ENCODE measurements around the gene CACYBP. TPM values are rescaled to one million over a fixed set of nuclear protein-coding genes. Genes with fewer than 3 reads are reported as not detected.
A peak's percentile ranks its signal among the peaks of the same experiment; 100 is the strongest.
"Not testable (repeated sequence)": the region's sequence is repeated elsewhere in the genome, so short reads cannot be mapped to it uniquely, and the experiment has no call there.

Gene CACYBP
- total RNA-seq, 1 donor from 2014 or later: 27.8 TPM

DNA sequence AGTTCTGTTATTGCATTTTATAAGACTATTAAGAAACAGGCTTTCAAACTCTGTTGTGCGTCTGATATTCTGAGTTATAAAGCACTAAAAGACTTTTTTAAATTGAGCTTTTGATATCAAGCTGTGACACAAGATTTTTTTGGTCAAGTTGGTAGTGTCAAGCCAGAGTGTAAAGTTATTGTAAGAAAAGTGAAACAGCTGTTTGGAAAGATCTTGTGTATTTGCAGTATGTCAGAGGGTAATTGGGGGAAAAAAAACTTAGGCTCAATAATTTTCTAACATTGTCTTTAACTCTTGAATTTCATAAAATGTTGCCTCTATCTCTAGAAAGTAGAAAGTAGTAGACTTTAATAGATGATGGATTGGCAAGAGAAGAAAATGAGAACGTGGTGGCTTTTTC, 3.8 kb downstream of the CACYBP start:
- DNase-seq (ENCODE audit: low spot score) (no peak), ATAC-seq (no peak)

DNA sequence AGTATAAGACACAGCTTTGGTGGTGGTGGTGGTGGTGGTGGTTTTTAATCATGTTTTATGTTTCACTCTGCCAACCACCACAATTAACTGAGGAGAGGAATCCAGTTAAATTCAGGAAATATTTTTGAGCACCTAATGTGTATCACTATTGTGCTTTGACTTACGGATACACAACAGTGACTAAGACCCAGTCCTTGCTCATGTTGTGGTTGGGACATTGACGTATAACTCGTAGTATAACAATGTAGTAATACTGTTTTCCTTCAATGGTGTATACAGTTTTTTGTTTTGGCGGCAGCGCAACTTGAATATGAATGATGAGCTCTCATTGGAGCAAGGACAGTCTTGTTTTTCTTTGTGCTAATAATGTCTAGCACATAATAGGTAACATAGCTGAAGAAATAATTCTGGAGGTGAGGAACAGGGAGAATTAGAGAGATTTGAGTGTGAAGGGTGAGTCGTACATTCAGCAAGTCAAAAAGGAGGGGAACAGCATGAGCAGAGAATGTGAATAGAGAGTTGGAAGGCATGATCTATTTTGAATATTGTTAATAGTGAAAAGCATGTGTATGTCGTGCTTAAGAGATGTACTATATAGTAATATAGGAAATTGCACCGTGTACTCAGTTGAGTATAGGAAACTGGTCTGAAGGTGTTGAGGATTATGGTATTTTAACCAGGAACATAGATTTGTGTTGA, 5.5 kb downstream of the CACYBP start:
- ATAC-seq: no peak
- no peak for DNase-seq (ENCODE audit: low spot score)

DNA sequence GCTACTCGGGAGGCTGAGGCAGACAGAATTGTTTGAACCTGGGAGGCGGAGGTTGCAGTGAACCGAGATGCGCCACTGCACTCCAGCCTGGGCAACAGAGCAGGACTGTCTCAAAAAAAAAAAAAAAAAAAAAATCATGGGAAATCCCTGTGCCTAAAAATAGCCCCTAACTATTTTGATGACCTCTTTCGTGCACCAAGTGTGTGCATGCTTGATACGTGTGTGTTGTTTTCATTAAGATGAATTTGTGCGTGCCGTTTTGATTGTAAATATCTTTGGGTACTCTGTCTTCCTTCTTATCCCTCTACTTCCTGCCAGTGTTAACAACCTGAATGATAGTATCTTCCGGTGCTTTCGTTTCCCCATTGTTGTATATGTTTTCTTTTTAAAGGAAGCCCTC, 9.8 kb downstream of the CACYBP start:
- no peak for ATAC-seq
- no peak for DNase-seq (ENCODE audit: low spot score)

DNA sequence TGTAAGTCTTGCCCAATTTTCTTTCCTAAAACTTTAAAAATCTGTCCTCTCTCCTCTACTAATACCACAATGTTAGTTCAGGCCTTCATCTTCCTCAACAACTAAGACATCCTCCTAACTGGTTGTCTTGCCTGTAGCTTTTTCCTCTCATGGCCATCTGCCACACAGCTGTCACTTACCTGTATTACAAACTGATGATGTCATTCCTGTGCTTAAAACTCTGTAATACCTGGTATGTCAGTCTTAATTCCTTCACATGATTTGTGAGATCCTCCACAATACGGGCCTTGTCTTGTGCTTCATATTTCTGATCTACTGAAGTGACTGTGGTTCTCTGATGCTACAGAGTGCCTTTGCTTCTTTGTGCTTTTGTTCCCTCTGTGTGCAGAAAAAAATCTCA, 13.7 kb downstream of the CACYBP start:
- ATAC-seq: no peak

DNA sequence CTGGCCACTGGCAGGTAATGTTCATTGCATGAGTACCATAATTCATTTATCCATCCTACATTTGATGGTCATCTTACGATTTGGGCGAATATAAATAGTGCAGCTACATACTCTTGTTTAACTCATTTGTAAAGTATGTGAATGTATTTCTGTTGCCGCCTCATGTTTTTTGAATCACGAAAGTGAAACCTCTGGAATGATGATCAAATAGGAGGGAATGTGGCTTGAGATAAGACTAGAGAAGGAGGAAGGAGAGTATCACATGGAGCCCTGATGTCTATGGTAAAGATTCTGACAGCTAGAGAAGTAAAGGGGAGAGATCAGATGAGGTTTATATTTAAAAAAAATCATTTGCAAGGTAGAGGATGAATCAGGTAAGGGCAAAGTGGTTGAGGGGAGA, 15.5 kb downstream of the CACYBP start:
- DNase-seq (ENCODE audit: low spot score) (no peak), ATAC-seq (no peak)

More for the DNA sequence above, 13.7 kb downstream of the CACYBP start:
- no peak for DNase-seq (ENCODE audit: low spot score)

DNA sequence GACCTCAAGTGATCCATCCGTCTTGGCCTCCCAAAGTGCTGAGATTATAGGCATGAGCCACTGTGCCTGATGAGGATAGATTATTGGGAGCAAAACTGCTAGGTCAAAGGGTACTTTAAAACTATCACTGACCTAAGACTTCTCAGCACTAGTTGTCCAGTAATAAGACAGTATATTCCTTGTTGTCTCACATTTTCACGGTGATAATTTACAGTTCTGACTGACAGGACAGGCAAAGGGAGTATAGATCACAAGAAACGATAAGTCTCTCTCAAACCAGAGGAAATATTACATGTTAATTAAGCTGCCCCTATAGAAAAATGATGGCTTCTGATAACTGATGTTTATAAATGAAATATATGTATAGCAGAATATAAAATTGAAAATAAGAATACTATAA, 19.8 kb downstream of the CACYBP start:
- ATAC-seq (no peak), DNase-seq (ENCODE audit: low spot score) (no peak)

DNA sequence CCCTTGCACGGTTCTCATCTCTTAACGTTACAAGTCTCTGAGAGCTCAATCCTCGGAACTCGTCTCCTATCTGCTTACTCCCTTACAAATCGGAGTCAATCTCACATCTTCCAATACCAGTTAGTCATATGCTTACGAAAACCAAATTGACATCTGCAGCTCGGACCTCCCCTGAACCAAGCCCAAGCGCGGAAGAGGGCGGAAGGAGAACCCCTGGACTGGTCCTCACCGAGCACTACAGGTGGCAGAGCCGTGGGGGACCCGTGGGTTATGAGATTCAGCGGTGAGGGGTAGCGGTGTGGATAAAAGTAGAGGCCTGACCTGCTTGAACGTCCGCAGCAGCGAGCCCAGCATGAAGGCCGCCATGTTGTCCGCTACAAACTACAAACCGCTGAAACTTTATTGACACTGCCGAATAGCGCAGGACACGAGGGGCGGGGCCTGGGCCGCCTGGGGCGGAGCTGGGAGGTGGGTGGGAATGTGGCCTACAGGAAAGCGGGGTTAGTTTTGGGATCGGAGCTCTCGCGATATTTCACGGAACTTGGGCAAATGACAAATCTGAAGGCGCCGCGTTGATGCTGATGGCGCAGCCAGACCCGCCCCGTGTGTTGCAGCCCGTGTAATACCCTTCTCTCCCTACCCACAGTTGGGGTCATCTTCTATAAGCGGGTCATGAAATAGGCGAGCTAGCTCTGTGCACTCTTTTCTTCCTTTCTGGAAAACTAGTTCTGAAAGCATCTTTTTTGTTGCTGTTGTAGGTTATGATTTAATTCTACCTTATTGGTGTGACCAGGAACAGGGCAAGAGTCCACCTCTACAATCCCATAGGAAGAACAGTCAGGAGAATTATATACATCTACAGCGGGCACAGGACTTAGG, 23.5 kb downstream of the CACYBP start, which contains the start of gene MRPS14:
TSS of gene MRPS14 (minus strand) at position 383 of the 879 bp plus-strand sequence. CDS start at position 366, 17 bp downstream.
- DNase-seq (ENCODE audit: low spot score) (peak; percentile 98), ATAC-seq (peak; percentile 99)

DNA sequence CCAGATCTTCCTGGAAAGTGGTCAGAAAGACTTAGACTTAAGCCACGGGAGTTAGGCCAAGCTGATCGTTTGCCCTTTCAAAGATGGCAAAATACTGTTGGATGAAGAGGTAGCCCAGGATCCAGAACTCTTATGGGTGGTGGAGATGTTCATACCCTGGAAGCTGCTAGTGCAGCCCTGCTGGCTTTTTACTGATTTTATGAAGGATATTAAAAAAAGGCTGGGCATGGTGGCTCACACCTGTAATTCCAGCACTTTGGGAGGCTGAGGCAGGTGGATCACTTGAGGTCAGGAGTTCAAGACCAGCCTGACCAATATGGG, 24.1 kb downstream of the CACYBP start:
- not testable (repeated sequence) for ATAC-seq; DNase-seq (ENCODE audit: low spot score)

DNA sequence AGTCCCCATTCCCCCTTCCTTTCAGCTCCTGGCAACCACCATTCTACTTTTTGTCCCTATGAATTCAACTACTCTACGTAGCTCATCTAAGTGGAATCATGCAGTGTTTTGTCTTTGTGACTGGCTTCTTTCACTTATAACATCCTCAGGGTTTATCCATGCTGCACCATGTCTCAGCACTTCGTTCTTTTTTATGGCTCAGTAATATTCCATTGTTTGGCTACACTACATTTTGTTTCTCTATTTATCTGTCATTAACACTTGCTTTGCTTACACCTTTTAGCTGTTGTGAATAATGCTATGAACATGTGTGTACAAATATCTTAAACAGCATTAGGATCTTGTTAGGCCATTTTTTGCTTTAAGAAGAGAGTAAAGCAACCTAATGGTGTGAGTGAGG, 25.0 kb downstream of the CACYBP start:
- DNase-seq (ENCODE audit: low spot score) (no peak), ATAC-seq (no peak)

DNA sequence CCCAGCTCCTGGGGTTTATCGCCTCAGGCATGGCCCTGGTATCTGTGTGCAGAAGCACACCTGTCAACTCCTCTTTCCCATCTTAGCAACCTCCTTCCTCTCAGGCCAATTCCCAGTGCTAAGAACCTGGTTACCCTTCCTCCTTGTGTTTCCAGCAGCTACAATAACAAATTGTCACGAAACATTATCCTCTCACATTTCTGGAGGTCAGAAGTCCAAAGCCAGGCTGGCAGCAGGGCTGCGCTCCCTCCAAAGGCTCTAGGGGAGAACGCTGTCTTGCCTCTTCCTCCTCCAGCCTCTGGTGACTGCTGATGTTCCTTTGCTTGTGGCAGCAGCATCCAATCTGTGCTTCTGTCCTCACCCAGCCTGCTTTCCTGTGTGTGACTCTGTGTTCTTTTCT, 34.2 kb downstream of the CACYBP start:
- no peak for ATAC-seq
- no peak for DNase-seq (ENCODE audit: low spot score)

DNA sequence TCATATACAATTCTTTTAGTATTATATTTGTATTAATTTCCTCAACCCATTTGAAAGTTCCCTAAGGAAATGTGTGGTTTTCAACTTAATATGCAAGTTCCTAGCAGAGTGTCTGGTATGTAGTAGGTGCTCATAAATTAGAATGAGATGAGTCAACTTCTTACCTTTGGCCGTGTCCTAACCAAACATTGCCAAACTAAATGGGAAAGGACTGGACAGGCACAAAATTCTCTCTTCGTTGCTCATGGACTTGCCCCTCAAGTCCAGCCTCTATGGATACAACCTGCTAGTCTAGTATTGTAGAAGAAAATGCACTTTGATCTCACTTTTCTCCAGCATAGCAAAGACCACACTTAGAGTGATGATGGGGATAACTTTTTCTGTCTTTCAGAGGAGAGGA, 35.0 kb downstream of the CACYBP start:
- ATAC-seq (no peak), DNase-seq (ENCODE audit: low spot score) (no peak)

DNA sequence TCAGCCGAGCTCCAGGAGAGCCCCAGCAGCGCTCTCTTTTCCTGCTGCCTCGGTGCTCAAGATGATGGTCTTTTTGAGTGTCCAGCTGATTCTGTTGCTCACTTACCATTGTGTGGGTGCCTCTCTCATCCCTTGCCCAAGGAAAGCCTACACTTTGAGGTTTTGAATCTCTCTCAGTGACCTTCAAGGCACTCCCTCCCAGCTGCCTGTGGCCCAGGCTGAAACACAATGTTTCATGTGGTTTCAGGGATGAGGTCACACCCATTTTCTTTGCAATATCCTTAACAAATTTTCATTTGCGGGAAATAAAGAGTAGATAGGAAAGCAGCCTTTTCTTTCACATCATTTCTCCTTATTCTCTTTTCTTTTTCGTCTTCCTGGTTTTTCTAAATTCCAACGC, 36.1 kb downstream of the CACYBP start:
- no peak for DNase-seq (ENCODE audit: low spot score)
- ATAC-seq: no peak

DNA sequence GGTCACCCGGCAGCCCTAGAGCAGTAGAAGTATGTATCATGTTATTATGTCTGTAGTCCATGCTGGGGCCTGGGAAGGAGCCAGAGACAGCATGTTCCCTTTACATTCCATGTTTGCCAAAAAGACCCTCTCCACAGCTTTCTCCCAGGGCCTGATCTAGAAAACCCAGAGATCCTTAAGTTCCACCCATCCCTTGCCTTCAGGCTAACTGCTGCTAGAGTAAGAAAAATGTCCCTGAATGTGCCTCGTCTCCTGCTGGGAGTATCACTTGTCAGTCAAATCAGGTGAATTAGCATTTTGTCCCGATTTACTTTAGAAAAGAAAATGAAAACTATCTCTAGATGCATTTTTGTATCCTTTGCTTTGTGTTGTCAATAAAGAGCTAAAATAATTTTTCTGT, 36.7 kb downstream of the CACYBP start:
- DNase-seq (ENCODE audit: low spot score) (no peak), ATAC-seq (no peak)

DNA sequence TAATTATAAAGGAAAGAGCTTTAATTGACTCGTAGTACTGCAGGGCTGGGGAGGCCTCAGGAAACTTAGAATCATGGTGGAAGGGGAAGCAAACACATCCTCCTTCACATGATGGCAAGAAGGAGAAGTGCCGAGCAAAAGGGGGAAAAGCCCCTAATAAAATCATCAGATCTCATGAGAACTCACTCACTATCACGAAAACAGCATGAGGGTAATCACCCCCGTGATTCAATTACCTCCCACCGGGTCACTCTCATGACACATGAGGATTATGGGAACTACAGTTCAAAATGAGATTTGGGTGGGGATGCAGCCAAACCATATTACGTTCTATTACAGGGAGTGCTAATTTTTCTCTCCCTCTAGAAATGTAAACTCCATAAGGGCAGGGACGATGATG, 37.7 kb downstream of the CACYBP start:
- DNase-seq (ENCODE audit: low spot score) (no peak), ATAC-seq (no peak)

DNA sequence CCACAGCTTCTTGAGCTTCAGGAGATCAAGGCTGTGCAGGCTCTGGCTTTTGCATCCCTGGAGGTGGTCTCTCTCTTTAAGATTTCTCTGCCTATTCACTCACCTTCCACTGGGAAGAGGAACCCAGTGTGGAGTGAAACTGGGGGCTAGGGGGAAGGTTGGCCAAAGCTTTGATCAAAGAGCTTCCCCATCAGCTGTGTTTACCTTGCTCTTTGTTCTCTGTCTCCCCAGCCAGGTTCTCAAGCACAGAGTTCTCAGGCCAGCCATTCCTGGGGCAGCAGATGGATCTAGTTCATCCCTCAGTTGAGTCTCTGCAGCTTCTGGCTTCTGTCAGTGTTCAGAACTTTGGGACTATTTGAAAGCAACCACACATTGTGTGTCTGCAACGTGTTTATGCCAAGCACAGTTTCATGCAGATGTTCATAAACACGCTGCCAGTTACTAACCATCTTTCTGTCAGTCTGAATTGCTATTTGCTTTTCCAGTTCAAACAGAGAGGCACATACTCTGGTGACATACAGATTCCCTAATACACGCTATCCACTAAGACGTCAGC, 40.7 kb downstream of the CACYBP start:
- no peak for DNase-seq (ENCODE audit: low spot score)
- ATAC-seq: no peak

DNA sequence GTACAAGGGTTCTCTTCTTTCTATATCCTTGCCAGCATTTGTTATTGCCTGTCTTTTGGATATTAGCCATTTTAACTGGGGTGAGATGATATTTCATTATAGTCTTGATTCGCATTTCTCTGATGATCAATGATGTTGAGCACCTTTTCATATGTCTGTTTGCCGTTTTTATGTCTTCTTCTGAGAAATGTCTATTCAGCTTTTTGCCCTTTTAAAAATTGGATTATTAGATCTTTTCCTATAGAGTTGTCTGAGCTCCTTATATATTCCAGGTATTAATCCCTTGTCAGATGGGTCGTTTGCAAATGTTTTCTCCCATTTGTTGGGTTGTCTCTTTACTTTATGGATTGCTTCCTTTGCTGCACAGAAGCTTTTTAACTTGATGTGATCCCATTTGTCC, 42.9 kb downstream of the CACYBP start:
- DNase-seq (ENCODE audit: low spot score) (no peak), ATAC-seq (no peak)

DNA sequence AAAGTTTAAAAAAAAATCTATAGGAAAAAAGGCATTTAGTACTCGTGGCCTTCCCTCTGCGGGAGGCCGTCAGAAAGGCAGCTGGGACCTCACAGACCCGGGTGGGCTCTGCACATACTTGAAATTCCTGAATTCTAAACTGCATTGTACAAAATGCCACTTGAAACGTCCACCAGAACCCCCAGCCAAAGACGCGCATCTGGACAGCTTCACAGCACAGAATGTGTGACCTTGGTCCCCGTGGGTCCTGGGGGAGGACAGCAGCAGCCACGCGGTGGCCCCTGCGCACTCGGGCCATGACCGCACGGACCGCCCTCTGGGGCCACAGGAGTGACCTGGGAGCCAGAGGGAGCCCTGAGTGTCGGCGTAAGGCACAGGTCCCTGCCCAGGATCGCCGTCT, 44.1 kb downstream of the CACYBP start:
- ATAC-seq (peak; percentile 37), DNase-seq (ENCODE audit: low spot score) (no peak)

DNA sequence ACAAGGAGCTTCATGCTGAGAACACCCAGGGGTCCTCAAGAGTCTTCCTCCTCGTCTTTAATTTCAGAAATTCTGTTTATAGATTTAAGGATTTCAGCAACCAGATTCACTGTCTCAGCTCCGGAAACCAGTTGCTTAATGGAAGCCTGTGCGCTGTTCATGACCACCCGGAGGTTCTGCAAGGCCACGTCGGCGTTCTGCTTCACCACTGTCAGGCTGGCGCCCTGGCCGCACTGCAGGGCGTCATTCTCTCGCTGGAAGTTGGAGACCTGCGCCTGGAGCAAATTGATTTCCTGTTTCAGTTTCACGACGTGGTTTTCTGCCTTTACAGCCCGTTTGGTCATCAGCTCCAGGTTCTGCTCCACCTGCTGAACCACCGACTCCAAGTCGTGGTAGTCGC, 44.8 kb downstream of the CACYBP start:
- not testable (repeated sequence) for DNase-seq (ENCODE audit: low spot score); ATAC-seq

DNA sequence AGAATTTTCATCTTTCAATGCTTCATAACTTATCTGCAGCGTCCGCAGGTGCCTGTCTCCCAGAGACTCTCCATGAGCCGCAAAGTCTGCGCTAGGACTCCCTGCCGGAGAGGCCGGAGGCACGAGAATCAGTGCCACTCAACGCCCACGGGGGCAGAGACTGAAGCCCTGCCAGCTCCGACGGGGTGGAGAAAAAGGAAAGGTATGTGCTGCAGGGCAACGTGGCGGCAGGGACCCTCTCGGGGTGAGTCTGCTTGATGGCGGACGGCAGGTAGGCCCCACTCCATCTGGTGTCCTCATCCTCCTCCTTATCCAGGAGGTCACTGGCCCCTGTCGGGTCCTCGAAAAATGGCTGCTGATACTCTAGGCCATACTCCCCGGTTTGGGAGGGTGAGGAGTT, 45.4 kb downstream of the CACYBP start:
- ATAC-seq (no peak), DNase-seq (ENCODE audit: low spot score) (no peak)

DNA sequence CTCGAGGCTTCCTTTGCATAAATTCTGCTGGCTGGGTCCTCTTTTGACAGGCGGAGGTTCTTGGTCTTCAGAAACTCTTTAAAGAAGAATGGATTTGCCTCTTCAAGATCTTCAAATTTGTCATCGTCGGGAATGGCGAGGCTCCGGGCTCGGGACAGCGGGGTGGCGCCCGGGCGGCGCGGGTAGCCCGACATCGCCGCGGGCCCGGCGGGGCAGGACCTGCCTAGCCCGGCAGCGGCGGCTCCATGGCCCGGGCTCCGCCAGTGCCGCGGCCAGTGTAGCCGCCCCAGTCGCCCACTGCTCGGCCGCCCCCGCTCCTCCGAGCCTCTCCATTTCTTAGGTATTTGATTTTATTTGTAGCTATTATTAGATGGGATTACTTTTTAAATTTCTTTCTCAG, 45.8 kb downstream of the CACYBP start:
- DNase-seq (ENCODE audit: low spot score) (no peak), ATAC-seq (no peak)

DNA sequence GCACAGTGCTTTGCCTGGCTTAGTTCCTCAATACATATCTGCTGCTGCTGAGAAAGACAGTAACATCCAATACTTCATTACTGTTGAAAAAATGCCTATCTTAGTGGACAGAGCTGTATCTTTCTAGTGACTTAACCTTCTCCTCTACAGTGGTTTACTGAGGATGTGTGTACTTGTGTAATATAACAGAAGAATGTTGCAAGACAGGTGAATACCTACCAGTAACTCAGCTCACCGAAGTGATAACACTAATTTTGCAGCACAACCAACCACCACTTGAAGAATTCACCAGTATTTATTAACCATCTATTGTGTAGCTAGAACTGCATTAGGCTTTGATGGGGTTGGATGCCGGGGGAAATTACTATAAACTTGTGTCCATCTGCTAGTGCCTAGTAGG, 51.2 kb downstream of the CACYBP start:
- DNase-seq (ENCODE audit: low spot score) (no peak), ATAC-seq (no peak)

DNA sequence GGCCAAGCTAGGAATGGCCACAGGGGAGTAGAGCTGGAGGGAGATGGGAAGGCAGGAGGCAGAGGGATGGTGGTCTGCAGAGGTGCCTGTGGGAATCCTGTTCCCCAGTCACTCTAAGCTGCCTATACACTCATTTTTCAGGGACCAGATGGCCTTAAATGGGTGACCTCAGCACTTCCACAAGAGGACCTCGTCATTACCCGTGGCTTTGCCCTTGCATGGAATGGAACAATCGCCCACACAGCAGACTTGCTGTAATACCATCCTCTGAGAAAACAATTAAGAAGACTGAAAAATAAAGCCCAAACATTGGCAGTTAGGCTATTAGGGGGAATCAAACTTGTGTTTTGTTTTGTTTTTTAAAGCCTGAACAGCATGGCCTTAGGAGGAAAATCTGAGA, 55.0 kb downstream of the CACYBP start:
- ATAC-seq: no peak
- DNase-seq (ENCODE audit: low spot score): no peak
